ENCODE measurements around the gene TADA2A. TPM values are rescaled to one million over a fixed set of nuclear protein-coding genes. Genes with fewer than 3 reads are reported as not detected.
"Not testable (repeated sequence)": the region's sequence is repeated elsewhere in the genome, so short reads cannot be mapped to it uniquely, and the experiment has no call there.

TADA2A gene
- total RNA-seq, 4 donors from 2014 or later, result 10.5 to 39.3 (median 16.1) TPM

GRCh38 chr17:37446027-37446426 is 39.3 kb downstream of the TADA2A start:
- no peak overlapping the region for H3K27ac ChIP-seq
- H3K9me3 ChIP-seq, result no peaks in the 10 kb centered on the region
- peaks cover 29% of the 10 kb centered on the region for H3K4me1 ChIP-seq
- peaks cover 46% of the 10 kb centered on the region for H3K36me3 ChIP-seq
- TF ChIP-seq CTCF (IDR thresholded peaks at IDR 0.05) (no peak), POLR2AphosphoS5 (IDR thresholded peaks at IDR 0.05) (no peak)
- H3K4me3 ChIP-seq, result no peak overlapping the region
- no peaks in the 10 kb centered on the region for H3K27me3 ChIP-seq
- WGBS, result 88% methylated on average over 4 of the region's 4 CpGs
- DNase-seq (ENCODE audit: low spot score in 2 of 2), result no peak

DNA sequence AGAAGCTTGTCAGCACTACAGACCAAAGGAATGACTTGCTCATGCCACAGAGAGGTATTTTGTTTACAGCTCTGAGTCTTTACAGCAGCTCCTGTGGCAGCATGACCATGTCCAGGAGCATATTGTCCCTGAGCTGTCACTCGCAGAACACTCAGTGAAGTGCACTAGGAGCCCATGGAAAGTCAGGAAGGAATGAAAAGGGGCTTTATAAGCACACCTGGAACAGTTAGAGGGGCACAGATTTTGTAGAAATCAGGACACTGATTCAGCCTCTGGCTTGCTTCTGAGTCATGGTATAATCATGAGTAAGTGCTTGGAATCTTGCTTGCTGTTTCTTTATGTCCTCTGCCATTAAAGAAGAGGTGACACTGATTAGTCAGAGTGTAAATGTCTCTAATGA is 41.0 kb downstream of the TADA2A start:
- TF ChIP-seq EP300 (IDR thresholded peaks at IDR 0.05) (no peak), POLR2A (IDR thresholded peaks at IDR 0.05) (no peak), CTCF (IDR thresholded peaks at IDR 0.05) (no peak), POLR2AphosphoS5 (IDR thresholded peaks at IDR 0.05) (no peak)
- H3K36me3 ChIP-seq, result peaks cover 34% of the 10 kb centered on the region
- peaks cover 37% of the 10 kb centered on the region for H3K4me1 ChIP-seq
- 85% methylated on average over 1 of the region's 1 CpG for WGBS
- H3K27ac ChIP-seq, result peak overlapping the region; percentile 34
- no peak overlapping the region for H3K4me3 ChIP-seq
- H3K27me3 ChIP-seq, result no peaks in the 10 kb centered on the region
- DNase-seq (ENCODE audit: low spot score in 2 of 2), result no peak
- H3K9me3 ChIP-seq, result no peaks in the 10 kb centered on the region

GRCh38 chr17:37450112-37450511 is 43.4 kb downstream of the TADA2A start:
- H3K9me3 ChIP-seq, result no peaks in the 10 kb centered on the region
- H3K36me3 ChIP-seq, result peaks cover 11% of the 10 kb centered on the region
- H3K4me1 ChIP-seq, result peaks cover 37% of the 10 kb centered on the region
- H3K27me3 ChIP-seq, result no peaks in the 10 kb centered on the region
- no peak for TF ChIP-seq CTCF (IDR thresholded peaks at IDR 0.05)
- TF ChIP-seq EP300 (IDR thresholded peaks at IDR 0.05), result no peak
- no peak for TF ChIP-seq POLR2A (IDR thresholded peaks at IDR 0.05)
- WGBS, result 58% methylated on average over 6 of the region's 6 CpGs
- no peak for DNase-seq (ENCODE audit: low spot score in 2 of 2)
- H3K27ac ChIP-seq, result peak overlapping the region; percentile 83
- no peak overlapping the region for H3K4me3 ChIP-seq

DNA sequence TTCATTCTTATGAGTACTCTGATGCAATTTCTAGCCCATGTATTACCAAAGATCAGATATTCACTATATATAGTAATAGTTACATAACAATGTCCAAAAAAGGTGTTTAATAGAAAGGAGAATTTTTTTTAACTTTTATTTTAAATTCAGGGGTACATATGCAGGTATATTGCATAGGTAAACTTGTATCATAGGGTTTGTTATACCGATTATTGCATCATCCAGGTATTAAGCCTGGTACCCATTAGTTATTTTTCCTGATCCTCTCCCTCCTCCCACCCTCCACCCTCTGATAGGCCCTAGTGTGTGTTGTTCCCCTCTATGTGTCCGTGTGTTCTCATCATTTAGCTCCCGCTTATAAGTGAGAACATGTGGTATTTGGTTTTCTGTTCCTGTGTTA is 51.1 kb downstream of the TADA2A start:
- not testable (repeated sequence) for H3K9me3 ChIP-seq; DNase-seq (ENCODE audit: low spot score in 2 of 2); H3K4me3 ChIP-seq; H3K27ac ChIP-seq; H3K36me3 ChIP-seq; H3K27me3 ChIP-seq; H3K4me1 ChIP-seq
- WGBS, result 86% methylated on average over 3 of the region's 3 CpGs

DNA sequence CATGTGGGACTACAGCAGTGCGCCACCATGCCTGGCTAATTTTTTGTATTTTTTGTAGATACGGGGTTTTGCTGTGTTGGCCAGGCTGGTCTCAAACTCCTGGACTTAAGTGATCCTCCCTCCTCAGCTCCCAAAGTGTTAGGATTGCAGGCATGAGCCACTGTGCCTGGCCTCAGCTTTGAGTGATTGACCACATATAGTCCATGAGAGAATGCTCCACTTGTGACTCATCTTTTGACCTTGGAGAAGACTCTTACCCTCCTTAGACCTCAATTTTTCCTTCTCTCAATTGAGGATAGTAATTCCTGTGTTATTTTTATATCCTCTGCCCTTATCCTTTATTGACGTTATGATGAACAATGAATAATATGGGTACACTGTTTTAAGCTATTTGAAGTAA is 52.1 kb downstream of the TADA2A start:
- WGBS, result 95% methylated on average over 3 of the region's 3 CpGs
- peaks cover 10% of the 10 kb centered on the region for H3K36me3 ChIP-seq
- H3K4me1 ChIP-seq, result no peaks in the 10 kb centered on the region
- TF ChIP-seq CTCF (IDR thresholded peaks at IDR 0.05) (no peak), POLR2AphosphoS5 (IDR thresholded peaks at IDR 0.05) (no peak), EP300 (IDR thresholded peaks at IDR 0.05) (no peak), POLR2A (IDR thresholded peaks at IDR 0.05) (no peak)
- no peaks in the 10 kb centered on the region for H3K9me3 ChIP-seq
- no peak overlapping the region for H3K4me3 ChIP-seq
- DNase-seq (ENCODE audit: low spot score in 2 of 2), result no peak
- no peak overlapping the region for H3K27ac ChIP-seq
- no peaks in the 10 kb centered on the region for H3K27me3 ChIP-seq

- Histone ChIP-seq H3K9me3 (no peaks in the 10 kb centered on the region), H3K36me3 (peaks cover 16% of the 10 kb centered on the region), H3K4me3 (no peak overlapping the region), H3K27ac (no peak overlapping the region), H3K4me1 (no peaks in the 10 kb centered on the region), H3K27me3 (no peaks in the 10 kb centered on the region)
- TF ChIP-seq POLR2AphosphoS5 (IDR thresholded peaks at IDR 0.05), result no peak
- no peak for TF ChIP-seq POLR2A (IDR thresholded peaks at IDR 0.05)
- no peak for TF ChIP-seq CTCF (IDR thresholded peaks at IDR 0.05)
- TF ChIP-seq EP300 (IDR thresholded peaks at IDR 0.05), result no peak
- 64% methylated on average over 3 of the region's 3 CpGs for WGBS
- DNase-seq (ENCODE audit: low spot score in 2 of 2), result no peak
Measured at GRCh38 chr17:37461668-37462067, 55.0 kb downstream of the TADA2A start.

Measured in suprapubic skin (tissue), 4 donors.